Measurements from ENCODE around the gene ONECUT2.

The ONECUT2 gene

GRCh38 chr18:57527556-57528229, 92.5 kb downstream of the ONECUT2 start:
- H3K4ac ChIP-seq (ENCODE audit: low read depth, low read length), result no peak overlapping the region
- WGBS (ENCODE audit: extremely low coverage, insufficient coverage, low lambda C conversion rate), result no CpG with 5 or more reads among the region's 13 CpGs
- no peak overlapping the region for H3K23ac ChIP-seq (ENCODE audit: low read length)
- no peaks in the 10 kb centered on the region for H3K79me2 ChIP-seq (ENCODE audit: control insufficient read depth, insufficient read depth, low read length)
- H3K36me3 ChIP-seq (ENCODE audit: control insufficient read depth, insufficient read depth, low read length), result no peaks in the 10 kb centered on the region
- no peak for DNase-seq
- H2BK120ac ChIP-seq (ENCODE audit: low read depth, low read length), result no peak overlapping the region
- no peak overlapping the region for H3K4me2 ChIP-seq (ENCODE audit: low read length)
- H3K18ac ChIP-seq (ENCODE audit: low read length), result no peak overlapping the region
- H3K4me3 ChIP-seq (ENCODE audit: low read length), result no peak overlapping the region
- H3K27ac ChIP-seq (ENCODE audit: low read depth, low read length), result no peak overlapping the region
- no peak overlapping the region for H2BK5ac ChIP-seq (ENCODE audit: low read length)
- H3K27me3 ChIP-seq (ENCODE audit: insufficient read depth, low read length, poor library complexity), result no peaks in the 10 kb centered on the region
- no peaks in the 10 kb centered on the region for H3K4me1 ChIP-seq (ENCODE audit: control insufficient read depth, low read depth, low read length)
- H2BK15ac ChIP-seq (replicated peaks; ENCODE audit: low read depth), result no peak overlapping the region
- no peaks in the 10 kb centered on the region for H3K79me1 ChIP-seq (ENCODE audit: low read length)
- no peak overlapping the region for H4K8ac ChIP-seq (ENCODE audit: low read depth, low read length)
- no peak overlapping the region for H2AK5ac ChIP-seq (ENCODE audit: low read length)
- no peak overlapping the region for H4K5ac ChIP-seq (ENCODE audit: low read length)
- no peak overlapping the region for H3K9ac ChIP-seq (ENCODE audit: low read length)
- H3K56ac ChIP-seq (ENCODE audit: low read length), result no peak overlapping the region

- Histone ChIP-seq H3K4me1 (ENCODE audit: control insufficient read depth, low read depth, low read length) (no peaks in the 10 kb centered on the region), H3K27ac (ENCODE audit: low read depth, low read length) (no peak overlapping the region), H3K4me2 (ENCODE audit: low read length) (no peak overlapping the region), H3K79me2 (ENCODE audit: control insufficient read depth, insufficient read depth, low read length) (no peaks in the 10 kb centered on the region), H2BK15ac (replicated peaks; ENCODE audit: low read depth) (no peak overlapping the region), H3K79me1 (ENCODE audit: low read length) (no peaks in the 10 kb centered on the region), H3K56ac (ENCODE audit: low read length) (no peak overlapping the region), H2BK5ac (ENCODE audit: low read length) (no peak overlapping the region), H3K18ac (ENCODE audit: low read length) (no peak overlapping the region), H3K4me3 (ENCODE audit: low read length) (no peak overlapping the region), H3K36me3 (ENCODE audit: control insufficient read depth, insufficient read depth, low read length) (no peaks in the 10 kb centered on the region), H2AK5ac (ENCODE audit: low read length) (no peak overlapping the region), H4K8ac (ENCODE audit: low read depth, low read length) (no peak overlapping the region), H4K5ac (ENCODE audit: low read length) (no peak overlapping the region), H2BK120ac (ENCODE audit: low read depth, low read length) (no peak overlapping the region), H3K23ac (ENCODE audit: low read length) (no peak overlapping the region), H3K9ac (ENCODE audit: low read length) (no peak overlapping the region), H3K4ac (ENCODE audit: low read depth, low read length) (no peak overlapping the region), H3K27me3 (ENCODE audit: insufficient read depth, low read length, poor library complexity) (no peaks in the 10 kb centered on the region)
- DNase-seq, result no peak
- WGBS (ENCODE audit: extremely low coverage, insufficient coverage, low lambda C conversion rate), result no CpG with 5 or more reads among the region's 7 CpGs
These were observed 94.0 kb downstream of the ONECUT2 start for GRCh38 chr18:57529151-57529550.

GRCh38 chr18:57533006-57533867, 98.1 kb downstream of the ONECUT2 start:
- H2AK5ac ChIP-seq (ENCODE audit: low read length), result no peak overlapping the region
- H4K8ac ChIP-seq (ENCODE audit: low read depth, low read length), result no peak overlapping the region
- no peak overlapping the region for H4K5ac ChIP-seq (ENCODE audit: low read length)
- H3K9ac ChIP-seq (ENCODE audit: low read length), result no peak overlapping the region
- DNase-seq, result peak; percentile 74
- H3K56ac ChIP-seq (ENCODE audit: low read length), result peak overlapping the region; percentile 40
- H3K79me2 ChIP-seq (ENCODE audit: control insufficient read depth, insufficient read depth, low read length), result no peaks in the 10 kb centered on the region
- H3K4me1 ChIP-seq (ENCODE audit: control insufficient read depth, low read depth, low read length), result no peaks in the 10 kb centered on the region
- H3K4me2 ChIP-seq (ENCODE audit: low read length), result no peak overlapping the region
- no peak overlapping the region for H2BK120ac ChIP-seq (ENCODE audit: low read depth, low read length)
- no CpG with 5 or more reads among the region's 16 CpGs for WGBS (ENCODE audit: extremely low coverage, insufficient coverage, low lambda C conversion rate)
- no peaks in the 10 kb centered on the region for H3K79me1 ChIP-seq (ENCODE audit: low read length)
- no peak overlapping the region for H3K27ac ChIP-seq (ENCODE audit: low read depth, low read length)
- H3K4ac ChIP-seq (ENCODE audit: low read depth, low read length), result no peak overlapping the region
- H3K23ac ChIP-seq (ENCODE audit: low read length), result no peak overlapping the region
- H2BK5ac ChIP-seq (ENCODE audit: low read length), result no peak overlapping the region
- no peaks in the 10 kb centered on the region for H3K27me3 ChIP-seq (ENCODE audit: insufficient read depth, low read length, poor library complexity)
- no peaks in the 10 kb centered on the region for H3K36me3 ChIP-seq (ENCODE audit: control insufficient read depth, insufficient read depth, low read length)
- H3K4me3 ChIP-seq (ENCODE audit: low read length), result no peak overlapping the region
- no peak overlapping the region for H3K18ac ChIP-seq (ENCODE audit: low read length)
- no peak overlapping the region for H2BK15ac ChIP-seq (replicated peaks; ENCODE audit: low read depth)

- no peak overlapping the region for H4K8ac ChIP-seq (ENCODE audit: low read depth, low read length)
- H3K23ac ChIP-seq (ENCODE audit: low read length), result no peak overlapping the region
- no CpG with 5 or more reads among the region's 4 CpGs for WGBS (ENCODE audit: extremely low coverage, insufficient coverage, low lambda C conversion rate)
- H3K4me1 ChIP-seq (ENCODE audit: control insufficient read depth, low read depth, low read length), result no peaks in the 10 kb centered on the region
- no peak overlapping the region for H2AK5ac ChIP-seq (ENCODE audit: low read length)
- no peak overlapping the region for H4K5ac ChIP-seq (ENCODE audit: low read length)
- H2BK15ac ChIP-seq (replicated peaks; ENCODE audit: low read depth), result no peak overlapping the region
- H3K56ac ChIP-seq (ENCODE audit: low read length), result peak overlapping the region; percentile 40
- DNase-seq, result no peak
- H2BK120ac ChIP-seq (ENCODE audit: low read depth, low read length), result no peak overlapping the region
- no peaks in the 10 kb centered on the region for H3K79me2 ChIP-seq (ENCODE audit: control insufficient read depth, insufficient read depth, low read length)
- no peaks in the 10 kb centered on the region for H3K36me3 ChIP-seq (ENCODE audit: control insufficient read depth, insufficient read depth, low read length)
- no peak overlapping the region for H3K4ac ChIP-seq (ENCODE audit: low read depth, low read length)
- H3K4me3 ChIP-seq (ENCODE audit: low read length), result no peak overlapping the region
- H2BK5ac ChIP-seq (ENCODE audit: low read length), result no peak overlapping the region
- no peaks in the 10 kb centered on the region for H3K79me1 ChIP-seq (ENCODE audit: low read length)
- H3K9ac ChIP-seq (ENCODE audit: low read length), result no peak overlapping the region
- H3K4me2 ChIP-seq (ENCODE audit: low read length), result no peak overlapping the region
- H3K27ac ChIP-seq (ENCODE audit: low read depth, low read length), result no peak overlapping the region
- H3K27me3 ChIP-seq (ENCODE audit: insufficient read depth, low read length, poor library complexity), result no peaks in the 10 kb centered on the region
- no peak overlapping the region for H3K18ac ChIP-seq (ENCODE audit: low read length)
These were observed 98.8 kb downstream of the ONECUT2 start for GRCh38 chr18:57533868-57534510.

GRCh38 chr18:57534511-57534909, 99.3 kb downstream of the ONECUT2 start:
- no peak overlapping the region for H3K4me3 ChIP-seq (ENCODE audit: low read length)
- no peak overlapping the region for H2BK15ac ChIP-seq (replicated peaks; ENCODE audit: low read depth)
- H2AK5ac ChIP-seq (ENCODE audit: low read length), result no peak overlapping the region
- no peak overlapping the region for H3K23ac ChIP-seq (ENCODE audit: low read length)
- H3K4ac ChIP-seq (ENCODE audit: low read depth, low read length), result no peak overlapping the region
- no peak overlapping the region for H3K4me2 ChIP-seq (ENCODE audit: low read length)
- no peak overlapping the region for H4K5ac ChIP-seq (ENCODE audit: low read length)
- H3K79me1 ChIP-seq (ENCODE audit: low read length), result no peaks in the 10 kb centered on the region
- H2BK5ac ChIP-seq (ENCODE audit: low read length), result no peak overlapping the region
- no peak for DNase-seq
- no peaks in the 10 kb centered on the region for H3K27me3 ChIP-seq (ENCODE audit: insufficient read depth, low read length, poor library complexity)
- no peaks in the 10 kb centered on the region for H3K4me1 ChIP-seq (ENCODE audit: control insufficient read depth, low read depth, low read length)
- H3K18ac ChIP-seq (ENCODE audit: low read length), result no peak overlapping the region
- no peaks in the 10 kb centered on the region for H3K79me2 ChIP-seq (ENCODE audit: control insufficient read depth, insufficient read depth, low read length)
- no peak overlapping the region for H3K27ac ChIP-seq (ENCODE audit: low read depth, low read length)
- no peak overlapping the region for H4K8ac ChIP-seq (ENCODE audit: low read depth, low read length)
- no peak overlapping the region for H3K56ac ChIP-seq (ENCODE audit: low read length)
- H3K36me3 ChIP-seq (ENCODE audit: control insufficient read depth, insufficient read depth, low read length), result no peaks in the 10 kb centered on the region
- H2BK120ac ChIP-seq (ENCODE audit: low read depth, low read length), result no peak overlapping the region
- no peak overlapping the region for H3K9ac ChIP-seq (ENCODE audit: low read length)

All from mesendoderm (in vitro differentiated cells).